ENCODE results near the gene AP3M1. TPM values are rescaled to one million over a fixed set of nuclear protein-coding genes. Genes with fewer than 3 reads are reported as not detected.

AP3M1 gene
- total and polyA plus RNA-seq, 8 donors: 3.5 to 28.1 (median 11.5) TPM

DNA sequence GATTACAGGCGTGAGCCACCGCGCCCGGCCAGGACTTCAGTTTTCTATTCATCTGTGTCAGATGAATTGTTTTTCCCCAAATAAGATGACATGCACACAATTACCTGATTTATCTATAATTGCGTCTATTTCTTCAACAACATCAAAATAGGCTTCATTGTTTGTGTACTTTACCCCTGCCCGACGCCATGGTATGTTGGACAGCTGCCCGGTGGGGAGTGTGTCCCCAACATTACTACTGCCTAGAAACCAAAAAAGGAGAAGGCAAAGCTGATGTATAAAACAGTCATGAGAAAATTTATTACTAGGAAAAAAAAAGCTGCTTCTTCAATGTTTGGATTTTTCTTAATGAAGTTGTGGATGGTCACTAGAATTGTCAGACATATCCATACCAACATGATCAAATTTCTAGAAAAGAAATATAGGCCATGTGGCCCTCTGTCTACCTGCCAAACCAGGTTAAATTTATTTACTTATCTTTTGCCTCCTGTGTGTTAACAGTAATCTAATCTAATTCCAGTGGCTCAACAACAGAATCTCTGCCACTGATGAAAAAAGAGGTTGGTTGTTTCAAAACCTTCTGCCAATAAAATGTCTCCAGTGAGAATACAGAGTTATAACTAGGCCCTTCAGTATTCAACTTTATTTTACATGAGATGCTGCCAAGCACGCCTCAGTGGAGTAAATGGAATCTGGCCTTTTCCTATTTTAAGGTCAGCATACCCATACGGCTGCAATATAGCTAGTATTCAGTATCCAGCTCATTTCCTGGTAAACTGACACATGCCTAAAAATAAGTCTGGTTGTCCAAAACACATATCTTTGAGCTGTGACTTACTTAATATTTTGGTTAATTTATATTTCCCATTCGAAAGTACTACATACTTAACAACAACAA lies 16.5 kb downstream of the AP3M1 start:
- peaks cover 0 to 18% (median 6%) of the 10 kb centered on the region in 4 donors for H3K4me1 ChIP-seq
- H3K4me3 ChIP-seq: no peak overlapping the region
- WGBS, 5 donors: 56 to 70% (median 58%) methylated on average over 11 of the region's 11 CpGs
- DNase-seq: no peak
- no peaks in the 10 kb centered on the region for H3K27me3 ChIP-seq
- intact Hi-C loops (cut with DNase I; ENCODE audit: low total_unique reads): no loop called here
- H3K36me3 ChIP-seq: peaks cover 22 to 100% (median 94%) of the 10 kb centered on the region in 4 donors
- H3K27ac ChIP-seq: no peak overlapping the region
- H3K9me3 ChIP-seq: no peaks in the 10 kb centered on the region
- TF ChIP-seq EP300 (IDR thresholded peaks at IDR 0.05) (no peak), POLR2A (IDR thresholded peaks at IDR 0.05) (no peak), POLR2AphosphoS5 (IDR thresholded peaks at IDR 0.05) (no peak)
- TF ChIP-seq, protein P1, sequence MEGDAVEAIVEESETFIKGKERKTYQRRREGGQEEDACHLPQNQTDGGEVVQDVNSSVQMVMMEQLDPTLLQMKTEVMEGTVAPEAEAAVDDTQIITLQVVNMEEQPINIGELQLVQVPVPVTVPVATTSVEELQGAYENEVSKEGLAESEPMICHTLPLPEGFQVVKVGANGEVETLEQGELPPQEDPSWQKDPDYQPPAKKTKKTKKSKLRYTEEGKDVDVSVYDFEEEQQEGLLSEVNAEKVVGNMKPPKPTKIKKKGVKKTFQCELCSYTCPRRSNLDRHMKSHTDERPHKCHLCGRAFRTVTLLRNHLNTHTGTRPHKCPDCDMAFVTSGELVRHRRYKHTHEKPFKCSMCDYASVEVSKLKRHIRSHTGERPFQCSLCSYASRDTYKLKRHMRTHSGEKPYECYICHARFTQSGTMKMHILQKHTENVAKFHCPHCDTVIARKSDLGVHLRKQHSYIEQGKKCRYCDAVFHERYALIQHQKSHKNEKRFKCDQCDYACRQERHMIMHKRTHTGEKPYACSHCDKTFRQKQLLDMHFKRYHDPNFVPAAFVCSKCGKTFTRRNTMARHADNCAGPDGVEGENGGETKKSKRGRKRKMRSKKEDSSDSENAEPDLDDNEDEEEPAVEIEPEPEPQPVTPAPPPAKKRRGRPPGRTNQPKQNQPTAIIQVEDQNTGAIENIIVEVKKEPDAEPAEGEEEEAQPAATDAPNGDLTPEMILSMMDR (IDR thresholded peaks at IDR 0.05): no peak

DNA sequence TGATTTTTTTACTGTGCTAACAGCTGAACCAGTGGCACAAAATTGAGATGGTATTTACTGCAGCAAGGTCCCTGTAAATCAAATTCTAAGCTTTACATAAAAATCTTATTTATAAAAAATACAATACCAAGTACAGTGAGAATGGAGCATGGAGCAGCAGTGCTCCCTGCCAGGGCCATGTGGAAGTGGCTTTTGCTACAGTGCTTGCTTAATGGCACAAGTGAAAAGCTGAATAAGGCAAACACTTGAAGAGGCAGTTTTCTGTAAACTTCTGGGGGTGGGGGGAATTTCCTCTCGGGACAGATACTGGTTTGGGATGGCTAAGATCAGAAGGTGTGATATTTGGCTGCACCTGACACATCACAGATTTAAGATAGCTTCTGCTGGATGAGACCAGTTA lies 27.5 kb downstream of the AP3M1 start:
- H3K4me3 ChIP-seq: no peak overlapping the region

GRCh38 chr10:74122060-74122459 lies 28.6 kb downstream of the AP3M1 start:
- TF ChIP-seq POLR2AphosphoS5 (IDR thresholded peaks at IDR 0.05): no peak
- TF ChIP-seq EP300 (IDR thresholded peaks at IDR 0.05): no peak
- TF ChIP-seq, protein P1 (IDR thresholded peaks at IDR 0.05): no peak
- no peak for TF ChIP-seq POLR2A (IDR thresholded peaks at IDR 0.05)
- Histone ChIP-seq H3K27ac (no peak overlapping the region), H3K9me3 (no peaks in the 10 kb centered on the region), H3K36me3 (peaks cover 42 to 100% (median 100%) of the 10 kb centered on the region in 4 donors), H3K27me3 (no peaks in the 10 kb centered on the region), H3K4me1 (peaks cover 0 to 50% (median 19%) of the 10 kb centered on the region in 4 donors), H3K4me3 (no peak overlapping the region)
- 40 to 58% (median 47%) methylated on average over 3 of the region's 3 CpGs for WGBS, 5 donors
- no peak for DNase-seq
- intact Hi-C loops (cut with DNase I; ENCODE audit: low total_unique reads): no loop called here

More for the DNA sequence above, 27.5 kb downstream of the AP3M1 start:
- TF ChIP-seq, protein P1 (IDR thresholded peaks at IDR 0.05): no peak
- TF ChIP-seq EP300 (IDR thresholded peaks at IDR 0.05) (no peak), POLR2AphosphoS5 (IDR thresholded peaks at IDR 0.05) (no peak), POLR2A (IDR thresholded peaks at IDR 0.05) (no peak)
- peak overlapping the region in 1 of 5 donors; percentile 4 for H3K27ac ChIP-seq
- H3K36me3 ChIP-seq: peaks cover 46 to 100% (median 100%) of the 10 kb centered on the region in 4 donors
- intact Hi-C loops (cut with DNase I; ENCODE audit: low total_unique reads): no loop called here
- H3K27me3 ChIP-seq: no peaks in the 10 kb centered on the region
- H3K9me3 ChIP-seq: no peaks in the 10 kb centered on the region
- WGBS, 5 donors: 0 to 76% (median 24%) methylated on average over 1 of the region's 1 CpG
- no peak for DNase-seq
- peaks cover 0 to 50% (median 19%) of the 10 kb centered on the region in 4 donors for H3K4me1 ChIP-seq

GRCh38 chr10:74121368-74121767 lies 29.3 kb downstream of the AP3M1 start:
- no peak for TF ChIP-seq POLR2AphosphoS5 (IDR thresholded peaks at IDR 0.05)
- TF ChIP-seq, protein P1 (IDR thresholded peaks at IDR 0.05): no peak
- TF ChIP-seq POLR2A (IDR thresholded peaks at IDR 0.05): no peak
- no peak for TF ChIP-seq EP300 (IDR thresholded peaks at IDR 0.05)
- peaks cover 0 to 50% (median 19%) of the 10 kb centered on the region in 4 donors for H3K4me1 ChIP-seq

More at GRCh38 chr10:74121368-74121767, 29.3 kb downstream of the AP3M1 start:
- H3K4me3 ChIP-seq: no peak overlapping the region
- no peaks in the 10 kb centered on the region for H3K9me3 ChIP-seq
- intact Hi-C loops (cut with DNase I; ENCODE audit: low total_unique reads): no loop called here
- DNase-seq: no peak
- peaks cover 37 to 100% (median 100%) of the 10 kb centered on the region in 4 donors for H3K36me3 ChIP-seq
- 33 to 58% (median 46%) methylated on average over 1 of the region's 1 CpG for WGBS, 5 donors
- H3K27me3 ChIP-seq: no peaks in the 10 kb centered on the region
- peak overlapping the region in 2 of 5 donors; percentile 11 to 15 for H3K27ac ChIP-seq
